Trophoblast cell (in vitro differentiated cells and primary cell): ENCODE data around the gene NINJ2.

Experiments
- DNase-seq, 2 donors: peaks; one replicate each; pipeline ENCODE4 v3.0.0-alpha.2; 2016
- H2AFZ ChIP-seq: 2 replicates; pipeline ENCODE4 v1.6.1; 2013; ENCODE audit warnings: low read length, moderate library complexity, mild to moderate bottlenecking; ENCODE audit not compliant: insufficient read depth, poor library complexity
- H2AK5ac ChIP-seq: 2 replicates; pipeline ENCODE4 v1.6.1; 2013; ENCODE audit warnings: mild to moderate bottlenecking, low read length
- H2BK120ac ChIP-seq: 2 replicates; pipeline ENCODE4 v1.6.1; 2013; ENCODE audit warnings: low read length, mild to moderate bottlenecking, moderate library complexity; ENCODE audit not compliant: insufficient read depth, poor library complexity
- H2BK12ac ChIP-seq: 2 replicates; pipeline ENCODE4 v1.6.1; 2013; ENCODE audit warnings: mild to moderate bottlenecking, low read length, moderate library complexity
- H2BK5ac ChIP-seq: 2 replicates; pipeline ENCODE4 v1.6.1; 2013; ENCODE audit warnings: low read length, low read depth, moderate library complexity, mild to moderate bottlenecking; ENCODE audit not compliant: poor library complexity
- H3K14ac ChIP-seq: 2 replicates; pipeline ENCODE4 v1.6.1; 2013; ENCODE audit warnings: mild to moderate bottlenecking, low read length
- H3K18ac ChIP-seq: 2 replicates; pipeline ENCODE4 v1.6.1; 2013; ENCODE audit warnings: mild to moderate bottlenecking, low read length
- H3K23ac ChIP-seq: 2 replicates; pipeline ENCODE4 v1.6.1; 2013; ENCODE audit warnings: low read length
- H3K27ac ChIP-seq: 2 replicates; pipeline ENCODE4 v1.5.1; 2013; ENCODE audit warnings: low read depth, mild to moderate bottlenecking, inconsistent platforms, low read length, moderate library complexity
- H3K27me3 ChIP-seq: 2 replicates; pipeline ENCODE4 v1.6.1; 2013; ENCODE audit warnings: inconsistent platforms, mild to moderate bottlenecking, low read length, moderate library complexity; ENCODE audit not compliant: insufficient read depth
- H3K36me3 ChIP-seq, 2 experiments: 1 replicate in 1 of 2; 2 replicates in 1 of 2; pipeline ENCODE4 v1.6.1; 2013; ENCODE audit warnings: low read length in 2 of 2, mild to moderate bottlenecking in 2 of 2, moderate library complexity in 1 of 2; ENCODE audit not compliant: insufficient read depth in 2 of 2, control insufficient read depth in 1 of 2
- H3K4ac ChIP-seq: 2 replicates; pipeline ENCODE4 v1.6.1; 2013; ENCODE audit warnings: low read depth, mild to moderate bottlenecking, low read length, moderate library complexity
- H3K4me1 ChIP-seq, 2 experiments: 1 replicate in 1 of 2; 2 replicates in 1 of 2; pipeline ENCODE4 v1.6.1; 2013; ENCODE audit warnings: low read length in 2 of 2, mild to moderate bottlenecking in 2 of 2, moderate library complexity in 1 of 2; ENCODE audit not compliant: insufficient read depth in 2 of 2, control insufficient read depth in 1 of 2
- H3K4me2 ChIP-seq: 2 replicates; pipeline ENCODE4 v1.6.1; 2013; ENCODE audit warnings: inconsistent platforms, mild to moderate bottlenecking, low read length, moderate library complexity
- H3K4me3 ChIP-seq: 2 replicates; pipeline ENCODE4 v1.5.1; 2013; ENCODE audit warnings: mild to moderate bottlenecking, low read depth, low read length, inconsistent platforms
- H3K79me1 ChIP-seq: one replicate; pipeline ENCODE4 v1.6.1; 2013; ENCODE audit warnings: low read length
- H3K79me2 ChIP-seq: 2 replicates; pipeline ENCODE4 v1.6.1; 2013; ENCODE audit warnings: low read length, mild to moderate bottlenecking; ENCODE audit not compliant: control insufficient read depth, insufficient read depth, poor library complexity
- H3K9ac ChIP-seq: 2 replicates; pipeline ENCODE4 v1.6.1; 2013; ENCODE audit warnings: mild to moderate bottlenecking, low read length
- H3K9me3 ChIP-seq: 2 replicates; pipeline ENCODE4 v1.6.1; 2013; ENCODE audit warnings: low read depth, mild to moderate bottlenecking, control low read depth, inconsistent platforms, low read length; ENCODE audit not compliant: insufficient read depth
- H4K12ac ChIP-seq: 2 replicates; pipeline ENCODE4 v1.6.1; 2013; ENCODE audit warnings: low read depth, mild to moderate bottlenecking, low read length, moderate library complexity
- H4K8ac ChIP-seq: 2 replicates; pipeline ENCODE4 v1.6.1; 2013; ENCODE audit warnings: low read depth, mild to moderate bottlenecking, low read length, moderate library complexity
- H4K91ac ChIP-seq: one replicate; pipeline ENCODE4 v1.6.1; 2013; ENCODE audit warnings: low read depth, mild to moderate bottlenecking, low read length, moderate library complexity
- WGBS: extraction: QIAGEN DNeasy Blood & Tissue Kit; methylation state at CpG from one replicate; pipeline ENCODE4 v1.1.7; 2013; ENCODE audit warnings: missing lambda C conversion rate; ENCODE audit not compliant: insufficient read length, insufficient coverage; ENCODE audit errors: extremely low coverage; 5-methylcytosine and 5-hydroxymethylcytosine counted together

The NINJ2 gene

DNA sequence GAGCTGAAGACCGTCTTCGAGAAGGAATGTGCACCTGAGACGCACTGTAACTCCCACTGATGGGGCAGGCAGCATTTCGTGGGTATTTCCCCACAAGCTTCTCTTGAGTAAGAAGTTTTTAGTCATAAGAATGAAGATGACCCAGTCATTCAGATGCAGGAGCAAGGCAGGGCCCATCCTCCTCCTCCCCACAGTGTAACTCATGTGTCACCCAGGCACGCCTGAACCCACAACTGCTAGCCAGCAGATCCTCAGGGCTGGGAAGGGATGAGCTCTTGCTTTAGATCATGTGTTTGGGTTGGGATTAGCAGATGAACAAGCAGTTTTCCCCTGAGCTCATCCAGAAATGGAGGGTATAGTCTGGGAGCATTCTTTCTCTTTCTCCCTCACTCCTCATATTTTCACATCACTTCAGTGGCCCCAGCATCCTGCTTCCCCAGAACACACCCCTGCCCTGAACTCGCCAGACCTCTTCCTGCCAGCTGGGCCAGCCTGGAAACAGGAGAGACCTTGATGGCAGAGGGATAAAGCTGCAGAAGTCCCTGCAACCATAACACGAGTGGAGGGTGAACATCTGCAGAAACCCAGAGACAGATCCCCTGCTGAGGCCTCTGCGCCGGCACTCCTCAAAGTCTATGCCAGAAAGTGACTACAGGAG, 130.2 kb downstream of the NINJ2 start:
- Histone ChIP-seq H3K9ac (no peak overlapping the region), H3K4ac (no peak overlapping the region), H2AFZ (no peak overlapping the region), H3K79me1 (no peaks in the 10 kb centered on the region), H3K9me3 (peaks cover 7% of the 10 kb centered on the region), H3K23ac (no peak overlapping the region), H4K8ac (no peak overlapping the region), H2BK120ac (no peak overlapping the region), H4K12ac (no peak overlapping the region), H2BK5ac (peak overlapping the region; percentile 11), H3K18ac (no peak overlapping the region), H3K4me3 (no peak overlapping the region), H3K27ac (no peak overlapping the region), H3K27me3 (no peaks in the 10 kb centered on the region), H3K14ac (peak overlapping the region; percentile 22), H3K4me1 (peaks cover 5 to 8% of the 10 kb centered on the region in 2 experiments), H4K91ac (no peak overlapping the region), H2AK5ac (no peak overlapping the region), H3K4me2 (no peak overlapping the region), H2BK12ac (no peak overlapping the region), H3K79me2 (no peaks in the 10 kb centered on the region), H3K36me3 (no peaks in the 10 kb centered on the region)
- DNase-seq = peak in 1 of 2 donors; percentile 23
- WGBS = no CpG with 5 or more reads among the region's 9 CpGs

DNA sequence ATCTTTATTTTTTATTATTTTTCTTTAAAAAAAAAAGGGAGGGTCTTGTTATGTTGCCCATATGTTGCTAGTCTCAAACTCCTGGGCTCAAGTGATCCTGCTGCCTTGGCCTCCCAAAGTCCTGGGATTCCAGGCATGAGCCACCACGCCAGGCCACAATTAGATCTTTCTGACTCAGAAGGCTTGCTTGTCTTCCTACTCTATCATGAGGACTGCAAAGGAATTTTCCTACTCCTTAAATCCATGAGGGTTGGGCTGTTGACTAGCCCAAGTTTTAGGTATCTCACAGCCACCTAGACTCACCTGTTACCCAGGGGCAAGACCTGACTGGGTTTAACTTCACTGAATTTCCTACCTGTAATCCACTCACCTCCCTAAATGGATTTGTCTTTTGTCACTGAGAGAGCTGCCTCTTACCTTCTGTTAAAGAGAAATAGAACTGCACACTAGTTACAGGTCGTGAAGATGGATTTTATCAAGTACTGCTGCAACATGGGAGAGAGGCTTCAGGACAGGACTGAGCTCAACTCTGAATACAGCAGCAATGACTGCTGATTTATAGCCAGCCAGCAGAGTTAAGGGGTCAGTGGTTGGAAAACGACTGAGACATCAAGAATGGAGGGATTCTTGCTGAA, 131.2 kb downstream of the NINJ2 start:
- H3K9me3 ChIP-seq = peaks cover 7% of the 10 kb centered on the region
- H4K12ac ChIP-seq = no peak overlapping the region

DNA sequence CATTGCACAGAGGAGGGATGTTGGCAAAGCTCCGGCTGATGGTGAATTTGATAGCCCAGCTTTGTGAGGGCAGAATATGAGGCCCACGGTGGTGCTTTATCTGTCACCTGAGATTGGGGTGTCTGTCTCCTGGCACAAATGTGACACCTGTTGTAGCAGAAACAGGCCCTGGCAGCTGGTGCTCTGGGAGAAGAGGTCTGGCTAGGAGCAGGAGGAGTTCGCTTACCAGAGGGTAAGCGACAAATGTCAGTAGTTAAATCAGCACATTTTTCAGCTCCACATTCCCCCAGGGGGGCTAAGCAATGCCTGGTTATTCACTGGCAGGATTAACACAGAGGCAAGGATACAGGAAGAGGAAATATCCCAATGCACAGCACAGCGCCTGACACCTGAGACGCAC, 132.4 kb downstream of the NINJ2 start:
- H3K79me1 ChIP-seq = no peaks in the 10 kb centered on the region
- no peak overlapping the region for H3K4me3 ChIP-seq
- no CpG with 5 or more reads among the region's 6 CpGs for WGBS
- no peak overlapping the region for H3K18ac ChIP-seq
- no peak overlapping the region for H2BK5ac ChIP-seq
- H3K9ac ChIP-seq = no peak overlapping the region
- no peak overlapping the region for H3K4me2 ChIP-seq
- H4K8ac ChIP-seq = no peak overlapping the region
- no peaks in the 10 kb centered on the region for H3K36me3 ChIP-seq
- H2AFZ ChIP-seq = no peak overlapping the region
- H4K12ac ChIP-seq = no peak overlapping the region
- no peak overlapping the region for H2AK5ac ChIP-seq
- peaks cover 7% of the 10 kb centered on the region for H3K9me3 ChIP-seq
- no peak overlapping the region for H2BK120ac ChIP-seq
- no peak overlapping the region for H3K4ac ChIP-seq
- H4K91ac ChIP-seq = no peak overlapping the region
- H3K14ac ChIP-seq = no peak overlapping the region
- no peak overlapping the region for H2BK12ac ChIP-seq
- no peak overlapping the region for H3K23ac ChIP-seq
- peaks cover 5 to 8% of the 10 kb centered on the region in 2 experiments for H3K4me1 ChIP-seq
- no peak overlapping the region for H3K27ac ChIP-seq
- H3K79me2 ChIP-seq = no peaks in the 10 kb centered on the region
- H3K27me3 ChIP-seq = no peaks in the 10 kb centered on the region
- DNase-seq = no peak

More for the DNA sequence above, 131.2 kb downstream of the NINJ2 start:
- Histone ChIP-seq H3K27me3 (no peaks in the 10 kb centered on the region), H3K18ac (no peak overlapping the region), H2AK5ac (no peak overlapping the region), H3K9ac (no peak overlapping the region), H3K27ac (no peak overlapping the region), H3K4me1 (peaks cover 5 to 8% of the 10 kb centered on the region in 2 experiments), H2BK12ac (no peak overlapping the region), H3K79me2 (no peaks in the 10 kb centered on the region), H4K91ac (no peak overlapping the region), H2AFZ (no peak overlapping the region), H3K14ac (no peak overlapping the region), H3K4me2 (no peak overlapping the region), H3K4me3 (no peak overlapping the region), H3K79me1 (no peaks in the 10 kb centered on the region), H3K23ac (no peak overlapping the region), H2BK5ac (no peak overlapping the region), H2BK120ac (no peak overlapping the region), H4K8ac (no peak overlapping the region), H3K4ac (no peak overlapping the region), H3K36me3 (no peaks in the 10 kb centered on the region)
- DNase-seq = peak; percentile 60 to 71
- WGBS = no CpG with 5 or more reads among the region's 3 CpGs

DNA sequence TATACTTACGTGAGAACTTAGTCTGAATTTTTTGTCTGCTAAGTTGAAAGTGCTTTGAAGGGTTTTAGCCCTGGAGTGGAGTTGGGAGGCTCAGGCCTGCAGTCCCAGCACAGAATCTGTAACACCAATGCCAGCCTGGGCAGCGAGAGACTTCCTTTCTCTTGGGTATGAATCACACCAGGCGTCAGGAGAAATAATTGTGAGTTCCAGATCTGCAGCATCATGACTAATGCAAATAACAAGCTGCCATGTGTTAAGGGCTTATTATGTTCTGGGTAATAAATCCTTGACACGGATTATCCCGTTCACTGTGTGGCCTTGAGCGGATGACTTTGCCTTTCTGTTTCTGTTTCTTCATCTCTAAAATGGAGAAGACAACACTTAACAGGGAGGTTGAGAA, 132.9 kb downstream of the NINJ2 start:
- H3K9me3 ChIP-seq = peaks cover 7% of the 10 kb centered on the region
- H2BK12ac ChIP-seq = no peak overlapping the region
- no peak overlapping the region for H4K8ac ChIP-seq
- H3K27me3 ChIP-seq = no peaks in the 10 kb centered on the region
- no peak overlapping the region for H2AFZ ChIP-seq
- H3K4ac ChIP-seq = no peak overlapping the region
- no peak overlapping the region for H3K23ac ChIP-seq
- H2BK5ac ChIP-seq = no peak overlapping the region
- no peak overlapping the region for H2BK120ac ChIP-seq
- no peak overlapping the region for H3K4me3 ChIP-seq
- no peak overlapping the region for H3K18ac ChIP-seq
- no peak overlapping the region for H3K27ac ChIP-seq
- H3K36me3 ChIP-seq = no peaks in the 10 kb centered on the region
- no peak overlapping the region for H3K4me2 ChIP-seq
- H3K79me2 ChIP-seq = no peaks in the 10 kb centered on the region
- no peak overlapping the region for H4K12ac ChIP-seq
- H2AK5ac ChIP-seq = no peak overlapping the region
- H4K91ac ChIP-seq = no peak overlapping the region
- H3K14ac ChIP-seq = no peak overlapping the region
- peaks cover 2% of the 10 kb centered on the region for H3K79me1 ChIP-seq
- no peak overlapping the region for H3K9ac ChIP-seq
- WGBS = no CpG with 5 or more reads among the region's 6 CpGs
- no peak for DNase-seq
- H3K4me1 ChIP-seq = peaks cover 5 to 8% of the 10 kb centered on the region in 2 experiments
